ENCODE data around the gene S100A3. TPM values are rescaled to one million over a fixed set of nuclear protein-coding genes. Genes with fewer than 3 reads are reported as not detected.
A peak's percentile ranks its signal among the peaks of the same experiment; 100 is the strongest.

The S100A3 gene
- total and polyA plus RNA-seq, 9 donors, result 0.48 to 2.5 (median 1.6) TPM; not detected in 4

- DNase-seq, result peak in 1 of 5 donors; percentile 10
- H3K27ac ChIP-seq, result no peak overlapping the region
- no peaks in the 10 kb centered on the region for H3K27me3 ChIP-seq
- H3K4me1 ChIP-seq (ENCODE audit: insufficient read depth), result peaks cover 15% of the 10 kb centered on the region
- intact Hi-C loops (cut with DNase I), result no loop called here
- H3K9me3 ChIP-seq, result no peaks in the 10 kb centered on the region
- H3K4me3 ChIP-seq, result no peak overlapping the region
- TF ChIP-seq POLR2A (IDR thresholded peaks at IDR 0.05) (no peak), EP300 (IDR thresholded peaks at IDR 0.05) (no peak), CTCF (IDR thresholded peaks at IDR 0.05) (no peak)
- H3K36me3 ChIP-seq, result no peaks in the 10 kb centered on the region
- 86 to 87% (median 87%) methylated on average over 4 of the region's 4 CpGs for WGBS, 3 donors
These were observed 9.5 kb downstream of the S100A3 start for GRCh38 chr1:153539395-153540093.

GRCh38 chr1:153538315-153538821 lies 10.7 kb downstream of the S100A3 start:
- Histone ChIP-seq H3K4me1 (ENCODE audit: insufficient read depth) (peaks cover 18% of the 10 kb centered on the region), H3K9me3 (no peaks in the 10 kb centered on the region), H3K36me3 (no peaks in the 10 kb centered on the region), H3K27ac (no peak overlapping the region), H3K27me3 (no peaks in the 10 kb centered on the region), H3K4me3 (no peak overlapping the region)
- 83 to 91% (median 90%) methylated on average over 6 of the region's 6 CpGs for WGBS, 3 donors
- peak in 1 of 5 donors; percentile 45 for DNase-seq
- intact Hi-C loops (cut with DNase I), result no loop called here
- TF ChIP-seq POLR2A (IDR thresholded peaks at IDR 0.05) (no peak), EP300 (IDR thresholded peaks at IDR 0.05) (no peak), CTCF (IDR thresholded peaks at IDR 0.05) (no peak)

- Histone ChIP-seq H3K4me1 (ENCODE audit: insufficient read depth) (peaks cover 20% of the 10 kb centered on the region), H3K4me3 (no peak overlapping the region), H3K36me3 (no peaks in the 10 kb centered on the region), H3K9me3 (no peaks in the 10 kb centered on the region), H3K27ac (no peak overlapping the region), H3K27me3 (no peaks in the 10 kb centered on the region)
- DNase-seq, result peak in 2 of 5 donors; percentile 19 to 32
- intact Hi-C loops (cut with DNase I), result no loop called here
- 96 to 100% (median 98%) methylated on average over 6 of the region's 6 CpGs for WGBS, 3 donors
- TF ChIP-seq POLR2A (IDR thresholded peaks at IDR 0.05), result no peak
- no peak for TF ChIP-seq CTCF (IDR thresholded peaks at IDR 0.05)
- TF ChIP-seq EP300 (IDR thresholded peaks at IDR 0.05), result no peak
These were observed 11.7 kb downstream of the S100A3 start for GRCh38 chr1:153537376-153537730.

GRCh38 chr1:153536671-153537375 lies 12.2 kb downstream of the S100A3 start:
- Histone ChIP-seq H3K36me3 (no peaks in the 10 kb centered on the region), H3K9me3 (no peaks in the 10 kb centered on the region), H3K27ac (peak overlapping the region; percentile 95 to 97), H3K4me1 (ENCODE audit: insufficient read depth) (peaks cover 18% of the 10 kb centered on the region), H3K27me3 (no peaks in the 10 kb centered on the region), H3K4me3 (peak overlapping the region; percentile 56)
- intact Hi-C loops (cut with DNase I), result loop anchor here in 1 of 4 donors (1.0 kb wide), 1 partner anchor 29 kb away; no protein-coding TSS in a partner anchor
- DNase-seq, result peak in 3 of 5 donors; percentile 34 to 47 (median 43)
- TF ChIP-seq POLR2A (IDR thresholded peaks at IDR 0.05) (no peak), EP300 (IDR thresholded peaks at IDR 0.05) (no peak), CTCF (IDR thresholded peaks at IDR 0.05) (no peak)
- WGBS, 3 donors, result 83 to 88% (median 87%) methylated on average over 9 of the region's 9 CpGs
